Muscle of back (tissue), 11 donors: ENCODE measurements around the gene DUSP10. TPM values are rescaled to one million over a fixed set of nuclear protein-coding genes. Genes with fewer than 3 reads are reported as not detected.

Source experiments
- DNase-seq, 3 donors: peaks; one replicate each; pipeline versions ENCODE4 v3.0.0 to v3.0.0-alpha.2; 2013
- polyA plus RNA-seq, 10 donors: library from polyadenylated mRNA; unstranded; fragments of 120-200 nt; gene quantifications; one replicate each; pipeline ENCODE4 v1.2.1, GENCODE V29; 2013; ENCODE audit not compliant: insufficient read length in 10 of 10

Gene DUSP10
- polyA plus RNA-seq, 10 donors = 12.0 to 35.6 (median 23.7) TPM

DNA sequence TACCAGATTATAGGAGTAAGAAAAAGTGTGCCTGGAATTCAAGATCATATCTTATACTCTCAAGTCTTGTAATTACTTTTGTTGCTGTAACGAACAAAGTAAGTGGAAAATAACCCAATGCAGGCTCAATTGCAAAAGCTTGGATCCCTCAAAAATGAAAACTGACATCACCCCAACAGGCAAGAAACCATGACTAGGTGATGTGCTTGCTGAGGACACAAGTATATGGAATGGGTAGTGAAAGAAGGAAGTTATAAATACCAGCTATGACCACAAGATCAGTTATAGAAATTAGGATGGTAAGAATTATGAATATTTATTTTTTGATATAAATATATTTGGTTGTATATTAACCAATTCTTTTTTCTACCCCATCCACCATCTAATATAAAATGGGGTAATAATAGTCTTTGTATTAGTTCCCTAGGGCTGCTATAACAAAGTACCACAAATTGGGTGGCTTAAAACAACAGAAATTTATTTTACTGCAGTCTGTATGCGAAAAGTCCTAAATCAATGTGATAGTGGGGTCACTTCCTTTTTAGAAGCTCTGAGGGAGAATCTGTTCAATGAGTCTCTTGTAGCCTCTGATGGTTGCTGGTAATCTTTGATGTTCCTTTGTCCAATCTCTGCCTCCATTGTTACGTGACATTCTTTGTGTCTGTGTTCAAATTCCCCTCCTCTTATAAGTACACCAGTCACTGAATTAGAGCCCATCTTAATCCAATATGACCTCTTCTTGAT lies 45.0 kb downstream of the DUSP10 start:
- DNase-seq = no peak

DNA sequence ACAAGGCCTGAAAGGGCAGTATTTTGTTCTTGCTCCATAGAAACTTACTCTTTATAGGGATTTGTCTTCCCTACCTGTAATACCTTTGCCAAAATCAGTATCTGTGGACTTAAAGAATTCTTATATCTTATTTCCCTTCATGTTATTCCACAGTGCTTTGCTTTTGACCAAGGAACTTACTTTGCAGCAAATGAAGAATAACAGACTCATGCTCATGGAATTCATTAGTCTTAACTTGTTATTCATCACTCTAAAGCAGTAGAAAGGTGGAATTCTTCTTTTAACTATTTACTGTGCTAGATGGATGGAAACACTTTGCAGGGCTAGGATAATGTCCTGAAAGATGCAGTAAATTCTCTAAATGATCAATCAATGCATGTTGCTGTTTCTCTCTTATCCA lies 45.9 kb downstream of the DUSP10 start:
- no peak for DNase-seq

DNA sequence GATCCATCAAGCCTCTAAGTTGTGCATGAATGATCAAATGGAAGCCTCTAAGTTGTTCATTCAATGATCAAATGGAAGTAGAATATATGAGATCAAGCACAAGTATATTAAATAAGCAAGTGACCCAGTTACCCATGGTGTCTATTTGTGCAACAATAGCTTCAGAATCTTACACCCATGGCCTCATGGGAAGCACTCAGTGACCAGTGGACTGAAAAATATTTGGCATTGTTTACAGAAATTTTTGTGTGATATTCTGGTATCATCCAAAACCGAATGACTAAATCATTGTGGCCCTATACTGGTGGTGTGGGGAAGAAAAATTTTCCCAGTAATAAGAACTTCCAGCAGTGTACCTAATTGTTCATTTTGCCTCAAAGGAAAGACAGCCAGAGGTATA lies 46.6 kb downstream of the DUSP10 start:
- no peak for DNase-seq

DNA sequence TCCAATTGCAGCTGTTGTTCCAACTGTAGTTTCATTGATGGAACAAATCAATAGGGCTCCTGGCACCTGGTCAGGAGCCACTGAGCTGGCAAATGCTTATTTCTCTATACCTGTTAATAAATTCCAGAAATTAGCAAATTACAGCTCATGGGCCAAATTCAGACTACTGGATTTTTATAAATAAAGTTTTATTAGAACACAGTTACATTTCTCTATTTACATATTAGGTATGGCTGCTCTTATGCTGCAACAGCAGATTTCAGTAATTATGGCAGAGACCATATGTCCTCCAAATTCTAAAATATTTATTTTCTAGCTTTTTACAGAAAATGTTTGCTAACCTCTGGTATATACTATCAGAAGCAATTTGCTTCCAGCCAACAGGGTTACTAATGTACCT lies 47.8 kb downstream of the DUSP10 start:
- no peak for DNase-seq

DNA sequence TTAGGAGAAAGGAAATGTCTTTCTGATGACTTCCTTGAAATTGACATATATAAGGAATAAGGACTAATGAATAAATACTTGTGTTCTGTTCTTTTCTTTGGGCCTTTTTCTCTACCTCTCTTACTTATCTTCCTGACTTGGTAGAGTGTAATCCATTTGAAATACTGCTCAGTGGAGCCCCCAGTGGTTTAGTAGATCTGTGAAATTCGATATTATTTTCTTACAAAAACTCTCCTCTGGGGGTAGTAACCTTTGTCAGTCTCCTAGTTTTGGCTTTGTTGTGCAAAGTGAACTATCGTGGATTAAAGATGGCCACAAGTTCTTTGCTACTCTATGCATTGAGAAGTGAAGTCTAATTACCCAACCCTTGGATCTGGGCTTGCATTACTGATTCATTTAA lies 48.8 kb downstream of the DUSP10 start:
- no peak for DNase-seq

DNA sequence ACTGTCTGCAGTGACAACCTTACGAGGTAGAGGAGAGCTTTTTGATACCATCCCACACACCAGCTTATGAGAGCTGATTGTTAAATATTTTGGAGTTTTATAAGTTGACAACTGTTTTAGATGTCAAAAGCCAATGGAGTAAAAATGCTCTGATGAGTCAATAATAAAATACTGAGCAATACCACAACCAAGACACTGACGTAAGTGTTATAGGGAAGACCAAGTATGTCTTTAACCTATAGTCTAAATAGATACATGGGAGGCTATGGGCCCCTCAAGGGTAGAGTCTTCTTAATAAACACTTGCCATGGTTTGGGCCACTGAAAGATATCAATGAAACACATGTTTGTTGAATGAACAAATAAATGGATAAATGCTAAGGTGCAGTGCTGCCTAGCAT lies 49.2 kb downstream of the DUSP10 start:
- no peak for DNase-seq

- no peak for DNase-seq
These were observed 50.6 kb downstream of the DUSP10 start for GRCh38 chr1:221691261-221691660.

DNA sequence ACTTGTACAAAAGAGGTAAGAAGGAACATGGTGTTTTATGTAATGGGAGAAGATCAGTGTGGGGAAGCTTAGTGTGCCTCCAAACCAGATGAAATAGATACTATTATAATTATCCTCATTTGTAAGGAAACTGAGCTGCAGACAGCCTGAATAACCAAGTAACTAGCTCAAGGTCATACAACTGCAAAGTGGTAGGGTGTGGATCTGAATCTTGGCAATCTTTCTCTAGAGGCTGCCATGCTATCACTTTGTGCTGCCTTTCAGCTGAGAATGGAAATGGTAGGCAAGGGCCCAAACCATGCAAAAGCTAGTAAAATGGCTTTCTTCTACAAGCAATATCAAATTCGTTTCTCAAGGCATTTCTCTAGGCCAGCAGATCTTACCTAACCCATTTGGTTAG lies 51.0 kb downstream of the DUSP10 start:
- no peak for DNase-seq

- no peak for DNase-seq
These were observed 52.8 kb downstream of the DUSP10 start for GRCh38 chr1:221689138-221689537.

GRCh38 chr1:221688488-221688843 lies 53.4 kb downstream of the DUSP10 start:
- DNase-seq = no peak

DNA sequence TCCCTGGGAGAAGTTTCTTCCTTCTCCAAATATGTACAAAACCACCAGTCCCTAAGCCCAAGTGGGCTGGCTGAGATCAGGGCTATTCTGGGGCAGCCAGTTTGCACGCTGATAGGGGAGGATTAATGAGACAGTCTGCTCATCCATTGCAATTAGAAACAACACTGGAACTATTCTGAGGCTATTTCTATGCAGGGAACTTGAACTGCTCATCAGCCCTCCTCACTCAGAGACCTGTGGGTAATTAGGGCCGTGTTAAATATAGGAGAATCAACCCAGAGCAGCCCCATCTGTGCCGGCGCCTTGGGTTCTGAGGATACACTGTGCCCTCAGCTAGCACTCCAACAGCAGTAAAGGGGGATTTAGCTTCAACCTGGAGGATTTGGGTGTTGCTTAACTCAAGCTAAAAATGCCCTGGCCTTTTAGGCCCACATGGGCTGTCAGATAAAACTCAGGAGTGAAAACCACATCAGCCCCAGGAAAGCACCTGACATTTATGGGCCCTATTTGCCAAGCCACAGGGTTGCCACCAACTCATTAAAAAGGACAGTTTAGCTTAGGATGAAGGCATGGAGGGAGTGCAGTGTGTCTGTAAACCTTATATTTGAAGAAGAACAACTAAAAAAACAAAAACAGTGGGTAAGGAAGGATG lies 53.9 kb downstream of the DUSP10 start:
- DNase-seq = no peak

- DNase-seq = no peak
These were observed 58.2 kb downstream of the DUSP10 start for GRCh38 chr1:221683681-221684080.

- no peak for DNase-seq
These were observed 61.8 kb downstream of the DUSP10 start for GRCh38 chr1:221680085-221680484.

DNA sequence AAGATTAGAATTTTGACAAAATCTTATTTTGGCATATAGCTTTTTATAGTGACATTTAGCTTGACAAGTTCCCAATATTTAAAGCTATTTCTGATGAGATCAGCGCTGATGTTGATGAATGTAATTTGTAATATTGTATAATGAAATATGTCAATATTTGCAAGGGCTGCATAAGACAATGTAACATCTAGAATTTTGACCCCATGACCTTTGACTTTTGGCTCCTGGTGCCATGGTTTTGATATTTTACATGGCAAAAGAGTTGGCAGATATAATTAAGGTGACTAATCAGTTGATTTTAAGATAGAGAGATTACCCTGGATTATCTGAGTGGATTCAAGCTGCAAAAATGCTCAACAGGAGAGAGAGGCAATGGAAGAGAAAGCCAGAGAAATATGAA lies 63.9 kb downstream of the DUSP10 start:
- no peak for DNase-seq

GRCh38 chr1:221675880-221676800 lies 65.7 kb downstream of the DUSP10 start:
- no peak for DNase-seq

DNA sequence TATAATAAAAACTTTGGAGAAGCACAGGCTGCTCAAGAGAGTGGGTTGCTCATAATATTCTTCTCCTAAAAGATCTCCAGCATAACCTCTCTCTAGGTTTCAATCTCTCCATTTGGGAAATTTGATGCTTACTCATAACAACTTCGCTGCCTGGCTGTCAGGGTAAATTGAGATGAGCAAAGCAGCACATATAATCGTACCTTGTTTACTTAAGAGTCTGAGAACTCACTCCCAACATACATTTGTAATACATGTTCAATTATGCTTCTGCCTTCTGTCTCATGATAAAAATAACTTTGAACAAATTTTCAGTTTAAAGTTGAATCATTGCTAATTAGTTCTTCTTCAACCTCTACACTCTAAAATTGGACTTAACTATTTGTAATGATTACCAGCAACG lies 68.9 kb downstream of the DUSP10 start:
- no peak for DNase-seq

GRCh38 chr1:221672239-221672645 lies 69.6 kb downstream of the DUSP10 start:
- DNase-seq = peak in 1 of 3 donors; percentile 42

GRCh38 chr1:221670081-221670480 lies 71.8 kb downstream of the DUSP10 start:
- peak in 2 of 3 donors; percentile 14 to 18 for DNase-seq

DNA sequence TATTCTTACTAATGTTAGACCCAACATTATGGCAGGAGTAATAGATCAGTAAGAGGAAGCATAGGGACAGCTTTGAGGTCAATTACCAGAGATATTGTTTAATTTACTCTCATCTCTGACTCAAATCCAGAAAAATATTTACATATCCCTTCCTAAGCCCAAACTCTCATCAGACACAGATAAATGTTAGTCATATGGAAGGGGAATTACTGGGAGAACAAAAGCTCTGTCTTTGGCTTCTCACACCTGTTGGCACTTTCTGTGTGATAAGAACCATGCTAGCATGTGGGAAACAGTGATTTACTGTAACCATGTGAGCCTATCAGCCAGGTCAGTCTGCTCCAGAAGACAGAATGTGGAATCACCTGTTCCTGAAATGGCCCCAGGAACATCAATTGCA lies 72.4 kb downstream of the DUSP10 start:
- DNase-seq = no peak

GRCh38 chr1:221667504-221667903 lies 74.4 kb downstream of the DUSP10 start:
- DNase-seq = peak in 1 of 3 donors; percentile 26

DNA sequence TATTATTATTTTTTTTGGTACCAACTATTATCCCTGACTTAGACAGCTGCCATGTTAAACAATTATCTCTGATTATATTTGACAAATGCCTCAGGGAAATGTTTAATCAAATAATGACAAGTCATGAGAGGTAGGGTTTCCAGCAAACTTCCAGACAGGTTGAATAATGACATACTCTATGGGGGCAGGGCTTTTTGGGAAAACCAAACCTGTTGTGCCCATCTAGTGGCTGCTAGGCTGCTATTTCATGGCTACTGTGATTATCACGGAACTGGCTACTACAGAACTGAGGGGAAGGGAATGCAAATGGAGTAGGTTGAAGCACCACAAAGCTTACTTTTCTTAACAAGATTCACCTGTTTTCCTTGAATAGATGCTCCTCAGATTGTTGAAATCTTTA lies 77.6 kb downstream of the DUSP10 start:
- no peak for DNase-seq

DNA sequence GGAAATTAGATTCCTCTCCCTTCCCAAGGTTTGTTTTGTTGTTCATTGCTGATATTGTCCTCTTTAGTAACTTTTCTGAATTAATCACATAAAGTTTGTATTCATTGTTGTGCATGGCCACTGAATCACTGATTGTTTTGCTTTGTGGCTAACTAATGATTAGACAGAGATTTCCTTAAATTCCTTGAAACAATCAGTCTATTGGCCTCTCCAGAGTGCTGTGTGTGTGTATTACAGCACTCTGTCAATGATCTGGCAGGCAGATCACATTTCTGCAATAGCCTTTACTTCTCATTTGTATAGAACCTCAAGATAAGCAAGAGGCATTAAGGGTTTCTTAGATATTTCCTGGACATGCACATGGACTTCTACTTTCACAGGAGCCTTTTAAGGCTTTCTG lies 78.6 kb downstream of the DUSP10 start:
- no peak for DNase-seq
